ENCODE measurements around the gene GRID1.

GRID1 gene

DNA sequence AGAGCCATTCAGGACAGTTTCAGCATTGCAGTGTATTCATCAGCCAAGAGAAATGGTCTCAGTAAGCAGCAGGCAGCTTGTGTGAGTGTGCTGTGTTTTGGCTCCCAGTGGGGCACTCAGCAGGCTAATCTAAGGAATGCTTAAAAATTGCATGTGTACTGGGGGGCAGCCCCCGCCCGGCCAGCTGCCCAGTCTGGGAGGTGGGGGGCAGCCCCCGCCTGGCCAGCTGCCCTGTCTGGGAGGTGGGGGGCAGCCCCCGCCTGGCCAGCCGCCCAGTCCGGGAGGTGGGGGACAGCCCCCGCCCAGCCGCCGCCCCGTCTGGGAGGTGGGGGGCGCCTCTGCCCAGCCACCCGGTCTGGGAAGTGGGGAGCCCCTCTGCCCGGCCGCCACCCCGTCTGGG is 116.2 kb downstream of the GRID1 start:
- no peak overlapping the region for H3K4me2 ChIP-seq (ENCODE audit: low read length, poor library complexity, severe bottlenecking)
- no peak overlapping the region for H2BK5ac ChIP-seq (ENCODE audit: low read depth, low read length, poor library complexity, severe bottlenecking)
- H3K36me3 ChIP-seq (ENCODE audit: control insufficient read depth in 1 of 2, insufficient read depth in 2 of 2, low read depth in 1 of 2, low read length in 2 of 2): no peaks in the 10 kb centered on the region
- no peak overlapping the region for H2AFZ ChIP-seq (ENCODE audit: low read depth, low read length)
- no peak overlapping the region for H2AK5ac ChIP-seq (ENCODE audit: low read length, severe bottlenecking)
- 92% methylated on average over 15 of the region's 15 CpGs for whole genome bisulfite sequencing
- H3K14ac ChIP-seq (ENCODE audit: low read length in 2 of 2): no peak overlapping the region
- H3K27me3 ChIP-seq (ENCODE audit: control insufficient read depth in 1 of 2, insufficient read depth in 1 of 2, low read length in 2 of 2): peaks cover 0 to 3% of the 10 kb centered on the region in 2 experiments
- H2BK15ac ChIP-seq (ENCODE audit: low read depth, poor library complexity, severe bottlenecking): no peak overlapping the region
- H3K18ac ChIP-seq (ENCODE audit: low read depth in 1 of 2, low read length in 2 of 2): no peak overlapping the region
- H3K79me1 ChIP-seq (replicated peaks; ENCODE audit: low read length, poor library complexity, severe bottlenecking): no peaks in the 10 kb centered on the region
- no peak overlapping the region for H3K4ac ChIP-seq (ENCODE audit: low read depth in 1 of 2, low read length in 2 of 2)
- H4K8ac ChIP-seq (ENCODE audit: low read length): no peak overlapping the region
- H3K9me3 ChIP-seq (ENCODE audit: control insufficient read depth, low read length): no peaks in the 10 kb centered on the region
- no peak for DNase-seq
- no peak overlapping the region for H3K27ac ChIP-seq (ENCODE audit: low read length, poor library complexity, severe bottlenecking)
- H4K91ac ChIP-seq (ENCODE audit: low read length): no peak overlapping the region
- H3K23ac ChIP-seq (ENCODE audit: low read length in 2 of 2): no peak overlapping the region
- no peak overlapping the region for H2BK120ac ChIP-seq (ENCODE audit: low read depth, low read length)
- no peaks in the 10 kb centered on the region for H3K4me1 ChIP-seq (ENCODE audit: control insufficient read depth, insufficient read depth, low read depth, low read length)
- no peak overlapping the region for H2BK12ac ChIP-seq (ENCODE audit: low read length in 2 of 2)
- no peak overlapping the region for H3K9ac ChIP-seq (ENCODE audit: low read length)
- H3K4me3 ChIP-seq (ENCODE audit: insufficient read depth in 1 of 2, low read depth in 1 of 2, low read length in 2 of 2): no peak overlapping the region

DNA sequence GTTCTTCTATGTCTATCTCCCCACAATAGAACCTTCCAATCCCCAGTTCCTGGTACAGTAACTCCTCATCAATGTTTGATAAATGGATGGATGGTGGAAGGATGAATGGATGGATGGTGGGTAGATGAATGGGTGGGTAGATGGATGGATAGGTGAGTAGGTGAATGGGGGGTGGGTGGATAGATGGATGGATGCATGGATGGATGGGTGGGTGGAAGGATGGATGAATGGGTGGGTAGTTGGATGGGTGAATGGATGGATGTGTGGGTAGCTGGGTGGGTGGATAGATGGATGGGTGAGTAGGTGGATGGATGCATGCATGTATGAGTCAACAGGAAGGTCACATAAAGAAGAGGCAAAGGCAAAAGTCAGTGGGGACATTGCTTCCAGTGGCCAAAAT is 116.8 kb downstream of the GRID1 start:
- no peaks in the 10 kb centered on the region for H3K4me1 ChIP-seq (ENCODE audit: control insufficient read depth, insufficient read depth, low read depth, low read length)
- H4K91ac ChIP-seq (ENCODE audit: low read length): no peak overlapping the region

DNA sequence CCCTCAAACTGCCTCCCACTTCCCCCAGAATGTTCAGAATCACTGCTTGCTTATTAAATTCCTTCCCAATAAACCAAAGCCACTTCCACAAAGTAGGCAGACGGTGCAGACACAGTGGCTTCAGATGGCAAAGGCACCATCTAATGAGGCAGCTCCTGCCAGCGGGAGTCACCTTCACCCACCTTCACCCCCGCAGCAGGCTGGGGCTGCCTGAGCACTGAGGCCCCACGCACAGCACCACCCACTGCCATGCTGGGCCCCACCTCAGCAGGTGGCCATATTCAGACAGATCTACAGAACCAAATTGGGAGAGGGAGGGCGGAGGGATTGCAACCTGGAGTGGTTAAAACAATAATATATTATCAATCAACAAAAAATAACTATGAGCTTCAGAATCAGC is 118.5 kb downstream of the GRID1 start:
- no peak overlapping the region for H4K91ac ChIP-seq (ENCODE audit: low read length)
- WGBS: 64% methylated on average over 1 of the region's 5 CpGs

More for the DNA sequence above, 116.8 kb downstream of the GRID1 start:
- H3K4me3 ChIP-seq (ENCODE audit: insufficient read depth in 1 of 2, low read depth in 1 of 2, low read length in 2 of 2): no peak overlapping the region
- no peak overlapping the region for H2BK15ac ChIP-seq (ENCODE audit: low read depth, poor library complexity, severe bottlenecking)
- no peak overlapping the region for H2AFZ ChIP-seq (ENCODE audit: low read depth, low read length)
- H3K27ac ChIP-seq (ENCODE audit: low read length, poor library complexity, severe bottlenecking): no peak overlapping the region
- peaks cover 0 to 3% of the 10 kb centered on the region in 2 experiments for H3K27me3 ChIP-seq (ENCODE audit: control insufficient read depth in 1 of 2, insufficient read depth in 1 of 2, low read length in 2 of 2)
- H4K8ac ChIP-seq (ENCODE audit: low read length): no peak overlapping the region
- no peak overlapping the region for H2AK5ac ChIP-seq (ENCODE audit: low read length, severe bottlenecking)
- H2BK120ac ChIP-seq (ENCODE audit: low read depth, low read length): no peak overlapping the region
- H3K36me3 ChIP-seq (ENCODE audit: control insufficient read depth in 1 of 2, insufficient read depth in 2 of 2, low read depth in 1 of 2, low read length in 2 of 2): no peaks in the 10 kb centered on the region
- no peak for DNase-seq
- H3K9ac ChIP-seq (ENCODE audit: low read length): no peak overlapping the region
- H3K79me1 ChIP-seq (replicated peaks; ENCODE audit: low read length, poor library complexity, severe bottlenecking): no peaks in the 10 kb centered on the region
- H3K14ac ChIP-seq (ENCODE audit: low read length in 2 of 2): no peak overlapping the region
- no peaks in the 10 kb centered on the region for H3K9me3 ChIP-seq (ENCODE audit: control insufficient read depth, low read length)
- H3K4ac ChIP-seq (ENCODE audit: low read depth in 1 of 2, low read length in 2 of 2): no peak overlapping the region
- H2BK5ac ChIP-seq (ENCODE audit: low read depth, low read length, poor library complexity, severe bottlenecking): no peak overlapping the region
- H3K4me2 ChIP-seq (ENCODE audit: low read length, poor library complexity, severe bottlenecking): no peak overlapping the region
- H3K18ac ChIP-seq (ENCODE audit: low read depth in 1 of 2, low read length in 2 of 2): no peak overlapping the region
- no peak overlapping the region for H3K23ac ChIP-seq (ENCODE audit: low read length in 2 of 2)
- no peak overlapping the region for H2BK12ac ChIP-seq (ENCODE audit: low read length in 2 of 2)

DNA sequence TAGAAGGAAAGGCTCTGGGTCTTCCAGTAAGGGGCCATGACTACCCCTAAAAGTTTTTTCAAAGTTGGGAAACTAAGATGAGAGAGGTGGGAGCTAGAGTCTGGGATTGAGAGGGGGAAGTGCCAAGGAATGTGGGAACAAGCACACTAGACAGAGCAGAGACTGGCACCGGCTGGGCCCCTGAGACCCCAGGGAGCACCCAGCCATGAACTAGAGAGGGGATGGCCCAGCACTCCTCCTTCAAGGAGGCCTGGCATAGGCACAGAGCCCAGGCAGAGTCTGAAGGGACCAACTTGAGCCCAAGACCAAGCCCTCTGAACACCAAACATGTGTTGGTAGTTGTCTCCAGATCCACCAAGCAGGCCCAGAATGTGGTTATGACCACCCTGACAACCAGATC is 119.0 kb downstream of the GRID1 start:
- H3K4me2 ChIP-seq (ENCODE audit: low read length, poor library complexity, severe bottlenecking): no peak overlapping the region
- no peak overlapping the region for H2BK12ac ChIP-seq (ENCODE audit: low read length in 2 of 2)
- H3K4me1 ChIP-seq (ENCODE audit: control insufficient read depth, insufficient read depth, low read depth, low read length): no peaks in the 10 kb centered on the region
- DNase-seq: no peak
- no peak overlapping the region for H3K9ac ChIP-seq (ENCODE audit: low read length)
- no peaks in the 10 kb centered on the region for H3K27me3 ChIP-seq (ENCODE audit: control insufficient read depth in 1 of 2, insufficient read depth in 1 of 2, low read length in 2 of 2)
- no peak overlapping the region for H3K4ac ChIP-seq (ENCODE audit: low read depth in 1 of 2, low read length in 2 of 2)
- H3K14ac ChIP-seq (ENCODE audit: low read length in 2 of 2): no peak overlapping the region
- H4K8ac ChIP-seq (ENCODE audit: low read length): no peak overlapping the region
- no peaks in the 10 kb centered on the region for H3K36me3 ChIP-seq (ENCODE audit: control insufficient read depth in 1 of 2, insufficient read depth in 2 of 2, low read depth in 1 of 2, low read length in 2 of 2)
- H2AFZ ChIP-seq (ENCODE audit: low read depth, low read length): no peak overlapping the region
- 84% methylated on average over 1 of the region's 1 CpG for WGBS
- H3K27ac ChIP-seq (ENCODE audit: low read length, poor library complexity, severe bottlenecking): no peak overlapping the region
- H2BK120ac ChIP-seq (ENCODE audit: low read depth, low read length): no peak overlapping the region
- no peak overlapping the region for H3K4me3 ChIP-seq (ENCODE audit: insufficient read depth in 1 of 2, low read depth in 1 of 2, low read length in 2 of 2)
- no peak overlapping the region for H2BK15ac ChIP-seq (ENCODE audit: low read depth, poor library complexity, severe bottlenecking)
- H2BK5ac ChIP-seq (ENCODE audit: low read depth, low read length, poor library complexity, severe bottlenecking): no peak overlapping the region
- H3K18ac ChIP-seq (ENCODE audit: low read depth in 1 of 2, low read length in 2 of 2): no peak overlapping the region
- H3K9me3 ChIP-seq (ENCODE audit: control insufficient read depth, low read length): no peaks in the 10 kb centered on the region
- H3K79me1 ChIP-seq (replicated peaks; ENCODE audit: low read length, poor library complexity, severe bottlenecking): no peaks in the 10 kb centered on the region
- H4K91ac ChIP-seq (ENCODE audit: low read length): no peak overlapping the region
- no peak overlapping the region for H2AK5ac ChIP-seq (ENCODE audit: low read length, severe bottlenecking)
- H3K23ac ChIP-seq (ENCODE audit: low read length in 2 of 2): no peak overlapping the region

More for the DNA sequence above, 118.5 kb downstream of the GRID1 start:
- no peaks in the 10 kb centered on the region for H3K9me3 ChIP-seq (ENCODE audit: control insufficient read depth, low read length)
- no peak overlapping the region for H3K23ac ChIP-seq (ENCODE audit: low read length in 2 of 2)
- no peak overlapping the region for H2BK12ac ChIP-seq (ENCODE audit: low read length in 2 of 2)
- H3K4me1 ChIP-seq (ENCODE audit: control insufficient read depth, insufficient read depth, low read depth, low read length): no peaks in the 10 kb centered on the region
- no peak overlapping the region for H3K4ac ChIP-seq (ENCODE audit: low read depth in 1 of 2, low read length in 2 of 2)
- no peaks in the 10 kb centered on the region for H3K27me3 ChIP-seq (ENCODE audit: control insufficient read depth in 1 of 2, insufficient read depth in 1 of 2, low read length in 2 of 2)
- no peak overlapping the region for H3K18ac ChIP-seq (ENCODE audit: low read depth in 1 of 2, low read length in 2 of 2)
- H2AFZ ChIP-seq (ENCODE audit: low read depth, low read length): no peak overlapping the region
- no peak overlapping the region for H3K4me3 ChIP-seq (ENCODE audit: insufficient read depth in 1 of 2, low read depth in 1 of 2, low read length in 2 of 2)
- no peak overlapping the region for H2BK120ac ChIP-seq (ENCODE audit: low read depth, low read length)
- no peaks in the 10 kb centered on the region for H3K79me1 ChIP-seq (replicated peaks; ENCODE audit: low read length, poor library complexity, severe bottlenecking)
- no peak for DNase-seq
- H3K4me2 ChIP-seq (ENCODE audit: low read length, poor library complexity, severe bottlenecking): no peak overlapping the region
- H2AK5ac ChIP-seq (ENCODE audit: low read length, severe bottlenecking): no peak overlapping the region
- H3K27ac ChIP-seq (ENCODE audit: low read length, poor library complexity, severe bottlenecking): no peak overlapping the region
- no peak overlapping the region for H2BK15ac ChIP-seq (ENCODE audit: low read depth, poor library complexity, severe bottlenecking)
- H3K36me3 ChIP-seq (ENCODE audit: control insufficient read depth in 1 of 2, insufficient read depth in 2 of 2, low read depth in 1 of 2, low read length in 2 of 2): no peaks in the 10 kb centered on the region
- H2BK5ac ChIP-seq (ENCODE audit: low read depth, low read length, poor library complexity, severe bottlenecking): no peak overlapping the region
- no peak overlapping the region for H3K14ac ChIP-seq (ENCODE audit: low read length in 2 of 2)
- H3K9ac ChIP-seq (ENCODE audit: low read length): no peak overlapping the region
- H4K8ac ChIP-seq (ENCODE audit: low read length): no peak overlapping the region

Measured in mesenchymal stem cell (in vitro differentiated cells and primary cell).